Measurements from ENCODE around the gene KY. TPM values are rescaled to one million over a fixed set of nuclear protein-coding genes. Genes with fewer than 3 reads are reported as not detected.

KY gene
- polyA plus RNA-seq, 3 donors: 1.4 to 2.0 (median 1.6) TPM

Other genes starting within 250 kb of the KY start
- 100 to 1,000 TPM; 114 to 128 (median 119) TPM for gene ANAPC13, start 165.0 kb downstream of the KY start, polyA plus RNA-seq (ENCODE audit: insufficient read length in 3 of 3)
- gene CEP63, start 165.0 kb downstream of the KY start, polyA plus RNA-seq (ENCODE audit: insufficient read length in 3 of 3): 10 to 100 TPM; 31.2 to 37.7 (median 32.7) TPM
- 1 to 10 TPM; 5.2 to 6.0 (median 5.9) TPM for gene EPHB1, start 144.2 kb upstream of the KY start, polyA plus RNA-seq (ENCODE audit: insufficient read length in 3 of 3)